A673 (cell line): ENCODE data around the gene RUNX2.

Experiments used
- CTCF ChIP-seq: fragments of 300-800, 200-600 bp; sonication (generic); conservative IDR thresholded peaks from 2 replicates; pipeline ENCODE4 v1.5.1; 2017; ENCODE audit warnings: low read depth, mild to moderate bottlenecking, antibody characterized with exemption, low read length, moderate library complexity, mixed read lengths
- EZH2 ChIP-seq: fragments of 200-600 bp; sonication (generic); IDR thresholded peaks from 2 replicates; pipeline ENCODE4 v1.6.1; 2017; ENCODE audit warnings: borderline replicate concordance, low read depth, mild to moderate bottlenecking, mixed read lengths, antibody characterized with exemption, low read length; ENCODE audit not compliant: poor library complexity, severe bottlenecking

GRCh38 chr6:45587229-45588060 lies 259.3 kb downstream of the RUNX2 start:
- TF ChIP-seq CTCF = no peak
- no peak for TF ChIP-seq EZH2
